NCI-H524 (cell line): ENCODE measurements around the gene PSAT1.
A peak's percentile ranks its signal among the peaks of the same experiment; 100 is the strongest.
"Not testable (repeated sequence)": the region's sequence is repeated elsewhere in the genome, so short reads cannot be mapped to it uniquely, and the experiment has no call there.

Source experiments
- DNase-seq, 2 experiments: peaks; one replicate each; lab custom pipeline; 2025; lab: John Stamatoyannopoulos, UW

PSAT1 gene

DNA sequence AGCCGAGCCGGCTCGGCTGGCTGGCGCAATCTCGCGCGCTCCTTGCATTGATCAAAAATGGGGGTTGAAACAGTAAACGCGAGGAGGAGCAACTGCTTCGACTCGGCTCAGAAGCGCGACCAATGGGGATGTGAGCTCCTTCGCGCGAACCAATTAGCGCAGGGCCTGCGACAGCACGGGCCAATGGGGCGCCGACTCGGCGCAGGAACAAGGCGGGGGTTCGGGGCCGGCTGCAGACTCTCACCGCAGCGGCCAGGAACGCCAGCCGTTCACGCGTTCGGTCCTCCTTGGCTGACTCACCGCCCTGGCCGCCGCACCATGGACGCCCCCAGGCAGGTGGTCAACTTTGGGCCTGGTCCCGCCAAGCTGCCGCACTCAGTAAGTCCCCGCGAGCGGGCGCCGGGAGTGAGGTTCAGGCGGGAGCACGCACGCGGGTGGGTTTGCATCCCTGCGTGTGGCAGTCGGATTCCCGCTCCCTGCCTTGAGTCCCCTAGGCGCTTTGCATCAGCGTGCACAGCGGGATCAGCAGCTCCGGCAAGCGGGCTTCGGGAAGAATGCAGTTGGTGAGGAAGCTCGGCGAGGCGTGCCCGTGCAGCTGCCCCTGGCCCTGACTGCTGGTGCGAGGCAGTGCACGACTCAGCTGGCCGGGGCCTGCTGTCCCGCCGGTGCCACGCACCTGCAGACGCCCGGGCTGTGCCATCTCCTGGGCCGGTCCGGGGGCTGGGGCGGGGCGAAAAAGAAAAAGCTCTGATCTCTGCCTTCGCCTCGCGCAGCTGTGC is at the start of gene PSAT1:
Gene PSAT1, plus strand, starts transcription at position 233 of the 779 bp plus-strand sequence. Its CDS starts 86 bp downstream, at position 319.
- peak; percentile 31 to 85 for DNase-seq

DNA sequence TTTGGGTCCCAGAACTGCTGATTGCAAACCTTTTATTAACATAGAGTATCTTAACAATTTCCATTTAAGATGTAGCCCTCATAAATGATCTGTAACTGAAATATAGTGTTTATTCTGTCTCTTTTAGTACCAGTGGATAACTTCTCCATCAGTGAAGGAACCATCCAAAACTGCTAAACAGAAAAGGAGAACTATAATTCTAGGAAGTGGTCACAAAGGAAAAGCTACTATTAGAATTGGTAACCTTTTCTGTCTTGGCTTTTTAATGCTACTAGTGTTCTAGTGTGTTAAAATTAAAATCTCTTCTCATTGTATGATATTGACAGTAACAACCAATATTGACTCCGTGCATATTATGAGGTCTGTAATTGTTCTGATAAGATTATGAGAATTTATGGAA is 48.3 kb upstream of the PSAT1 start:
- no peak for DNase-seq

- DNase-seq = no peak
Measured at GRCh38 chr9:78249542-78249941, 47.4 kb upstream of the PSAT1 start.

DNA sequence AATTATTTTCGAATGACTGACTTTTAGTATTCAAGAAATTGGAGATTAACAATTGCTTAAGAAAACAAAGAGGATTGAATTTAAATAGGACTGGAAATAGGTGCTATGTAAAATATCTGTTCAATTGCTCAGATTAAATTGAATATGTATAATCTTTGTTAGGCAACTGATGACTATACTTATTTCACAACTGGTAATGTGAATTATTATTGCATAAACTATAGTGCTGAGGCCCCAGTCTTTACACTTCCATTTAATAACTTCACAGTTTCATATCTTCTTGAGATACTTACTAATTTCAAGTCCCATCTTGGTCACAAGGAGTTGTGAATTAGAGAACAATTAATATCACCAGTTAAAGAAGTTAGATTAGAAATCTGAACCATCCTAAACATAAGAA is 44.3 kb upstream of the PSAT1 start:
- no peak for DNase-seq

DNA sequence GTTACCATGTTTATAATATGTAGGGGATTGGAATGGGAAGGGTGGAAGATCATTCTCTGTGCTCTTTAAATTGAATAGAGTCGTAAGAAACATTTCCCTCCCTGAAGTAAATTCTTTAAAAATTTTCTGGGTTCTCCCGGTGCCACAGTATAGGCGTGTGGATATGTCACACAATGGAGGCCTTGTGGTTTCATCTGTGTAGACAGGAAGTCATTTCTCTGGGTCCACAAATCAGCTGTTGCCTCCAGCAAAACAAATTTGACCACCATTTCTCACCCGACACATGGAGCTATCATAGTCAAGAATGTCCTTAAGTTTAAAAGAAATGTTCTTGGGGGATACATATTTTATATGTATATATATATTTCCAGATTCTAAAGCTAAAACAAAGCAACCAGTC is 43.6 kb upstream of the PSAT1 start:
- DNase-seq = no peak

DNA sequence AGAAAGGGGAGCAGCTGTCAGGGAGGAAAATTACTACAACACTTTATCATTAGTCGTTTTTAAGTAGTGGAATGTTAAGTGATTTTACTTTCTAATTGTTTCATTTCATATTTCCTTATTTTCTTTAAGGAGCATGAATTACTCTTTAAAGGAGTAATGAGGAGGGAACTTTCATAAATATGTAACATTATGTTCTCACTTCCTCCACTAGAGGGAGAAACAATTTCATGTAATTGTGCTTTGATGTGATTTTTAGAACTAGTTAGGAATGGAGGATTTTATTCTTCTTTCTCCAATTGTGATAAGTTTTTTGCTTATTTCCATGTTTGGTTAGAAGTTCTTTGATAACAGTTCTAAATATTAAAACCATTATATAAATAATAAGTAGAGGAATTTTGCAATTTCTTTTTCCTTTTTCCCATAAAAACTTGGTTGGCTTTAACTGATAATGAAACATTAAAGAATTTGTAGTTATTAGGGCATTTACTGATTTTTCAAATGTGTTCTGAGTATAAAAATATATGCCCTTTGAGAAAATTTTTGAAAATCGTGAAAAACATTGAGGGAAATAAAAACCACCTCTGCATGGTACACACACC is 35.4 kb upstream of the PSAT1 start:
- no peak for DNase-seq

DNA sequence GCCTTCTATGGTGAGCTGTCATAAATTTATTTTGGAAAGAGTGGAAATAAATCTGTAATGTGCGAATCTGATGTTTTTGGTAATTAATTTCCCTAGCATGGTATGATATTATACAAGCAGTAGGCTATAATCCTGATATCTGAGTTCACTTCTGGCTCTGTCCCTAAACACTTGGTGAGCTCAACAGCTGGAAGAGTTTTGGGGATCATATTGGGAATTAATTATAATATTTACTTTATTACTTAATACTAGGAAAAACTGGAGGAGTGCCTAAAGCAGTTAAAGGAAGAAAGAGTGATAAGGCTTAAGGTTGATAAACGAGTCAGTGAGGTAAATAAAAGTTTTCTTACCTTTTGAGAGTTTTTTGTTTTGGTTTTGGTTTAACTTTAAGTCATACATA is 34.3 kb upstream of the PSAT1 start:
- DNase-seq = peak in 1 of 2 experiments; percentile 4

DNA sequence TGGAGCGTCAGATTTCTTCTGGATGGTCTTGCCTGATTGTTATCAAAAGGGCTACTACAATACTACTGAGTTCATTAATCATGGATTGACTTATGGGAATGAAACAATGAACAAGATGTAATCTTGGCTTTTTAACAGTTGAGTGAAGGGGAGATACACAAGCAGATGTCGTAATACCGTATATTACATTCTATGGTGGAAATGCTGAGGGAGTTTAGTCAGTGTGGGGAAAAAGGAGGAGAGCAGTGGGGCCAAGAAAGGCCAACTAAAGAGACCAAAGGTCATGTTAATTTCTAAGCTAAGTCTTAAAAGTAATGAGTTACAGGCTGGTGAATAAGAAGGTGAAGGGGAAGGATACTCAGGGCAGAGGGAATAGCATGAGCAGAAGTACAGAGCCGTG is 29.0 kb upstream of the PSAT1 start:
- no peak for DNase-seq

DNA sequence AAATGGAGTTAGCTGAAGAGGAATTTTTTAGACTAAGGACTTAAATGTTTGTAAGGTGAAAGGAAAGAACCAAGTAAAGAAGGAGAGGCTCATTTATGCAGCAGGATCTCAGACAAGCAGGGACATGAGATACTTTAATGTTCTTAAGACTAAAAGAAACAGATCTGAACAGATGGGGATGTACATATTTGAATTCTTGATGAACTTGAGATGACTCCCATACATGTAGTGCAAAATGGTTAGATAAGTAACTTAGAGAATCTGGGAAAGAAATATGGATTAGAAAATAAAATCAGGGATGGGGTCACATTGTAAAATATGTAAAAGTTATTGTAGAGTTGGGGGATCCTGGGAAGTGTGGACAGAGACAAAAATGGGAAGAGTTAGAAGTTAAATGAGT is 27.1 kb upstream of the PSAT1 start:
- peak in 1 of 2 experiments; percentile 40 for DNase-seq

GRCh38 chr9:78272307-78272706 is 24.6 kb upstream of the PSAT1 start:
- DNase-seq = no peak

- DNase-seq = no peak
Measured at GRCh38 chr9:78273761-78274160, 23.2 kb upstream of the PSAT1 start.

DNA sequence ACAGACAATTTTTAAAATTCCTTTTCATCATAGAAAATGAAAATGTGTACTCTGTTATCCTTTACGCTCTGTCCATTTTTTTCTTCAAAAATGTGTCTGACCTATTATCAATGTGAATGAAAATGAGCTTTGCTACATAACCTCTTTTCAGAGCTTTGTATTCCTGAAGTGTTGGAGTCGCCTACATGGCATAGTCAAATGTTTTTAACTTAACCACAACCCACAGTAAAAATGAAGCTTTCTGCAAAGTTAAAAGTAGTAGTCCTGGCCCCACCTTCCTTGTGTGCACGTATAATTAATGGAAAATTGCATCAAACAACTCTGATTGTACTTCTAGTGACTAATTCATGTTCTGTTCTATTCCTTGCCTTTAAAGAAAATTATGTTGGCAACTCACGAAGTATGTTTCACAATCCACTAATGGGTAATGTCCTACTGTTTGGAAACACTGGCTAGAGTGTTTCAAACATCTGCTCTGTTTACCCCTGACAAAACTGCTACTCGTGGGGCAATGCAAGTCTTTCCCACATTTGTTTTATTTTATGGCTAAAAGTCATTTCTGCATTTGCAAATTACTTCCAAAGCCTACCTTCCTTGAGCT is 18.6 kb upstream of the PSAT1 start:
- DNase-seq = no peak

DNA sequence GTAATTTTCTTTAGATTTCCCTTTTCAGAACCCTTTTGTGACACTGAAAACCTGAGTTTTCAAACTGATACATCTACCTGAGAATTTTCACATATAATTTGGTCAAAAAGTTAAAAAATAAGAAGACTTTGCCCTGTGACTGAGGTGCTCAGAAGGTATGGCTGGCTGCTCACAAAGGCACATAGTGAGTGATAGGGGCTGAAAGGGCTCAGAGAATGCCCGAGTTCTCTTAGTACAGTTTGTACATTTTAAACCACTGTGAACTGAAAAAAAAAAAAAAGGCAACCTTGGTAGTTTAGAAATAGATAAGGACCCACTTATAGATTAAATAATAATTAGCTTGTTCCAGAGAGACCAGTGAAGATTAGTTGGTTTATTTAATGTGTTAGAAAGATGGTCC is 18.1 kb upstream of the PSAT1 start:
- DNase-seq = no peak

GRCh38 chr9:78280982-78281668 is 15.8 kb upstream of the PSAT1 start:
- peak in 1 of 2 experiments; percentile 65 for DNase-seq

DNA sequence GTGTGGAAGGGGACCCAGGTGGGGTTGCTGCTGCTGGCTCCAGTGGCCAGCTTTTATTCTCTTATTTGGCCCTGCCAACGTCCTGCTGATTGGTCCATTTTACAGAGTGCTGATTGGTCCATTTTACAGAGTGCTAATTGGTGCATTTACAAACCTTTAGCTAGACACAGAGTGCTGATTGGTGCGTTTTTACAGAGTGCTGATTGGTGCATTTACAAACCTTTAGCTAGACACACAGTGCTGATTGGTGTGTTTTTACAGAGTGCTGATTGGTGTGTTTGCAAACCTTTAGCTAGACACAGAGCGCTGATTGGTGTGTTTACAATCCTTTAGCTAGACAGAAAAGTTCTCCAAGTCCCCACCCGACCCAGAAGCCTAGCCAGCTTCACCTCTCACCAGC is 12.7 kb upstream of the PSAT1 start:
- not testable (repeated sequence) for DNase-seq

DNA sequence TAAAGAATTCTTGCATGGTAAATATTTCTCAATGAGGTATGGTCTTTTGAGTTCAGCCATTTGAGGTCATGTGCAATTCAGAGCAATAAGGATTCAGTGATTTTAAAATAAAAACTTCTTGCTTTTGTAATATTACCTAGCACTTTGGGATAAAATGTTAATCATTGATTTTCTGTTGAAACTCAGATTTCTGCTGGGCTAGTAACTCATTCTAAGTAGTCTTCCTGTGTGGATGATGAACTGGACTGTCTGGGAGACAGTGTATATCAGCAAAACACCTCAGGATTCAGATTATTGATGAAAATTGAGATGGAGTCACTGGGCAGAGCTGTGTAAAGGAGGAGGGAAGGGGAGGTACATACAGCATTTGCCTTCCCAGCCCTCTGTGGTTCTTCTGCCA is 10.8 kb upstream of the PSAT1 start:
- no peak for DNase-seq

DNA sequence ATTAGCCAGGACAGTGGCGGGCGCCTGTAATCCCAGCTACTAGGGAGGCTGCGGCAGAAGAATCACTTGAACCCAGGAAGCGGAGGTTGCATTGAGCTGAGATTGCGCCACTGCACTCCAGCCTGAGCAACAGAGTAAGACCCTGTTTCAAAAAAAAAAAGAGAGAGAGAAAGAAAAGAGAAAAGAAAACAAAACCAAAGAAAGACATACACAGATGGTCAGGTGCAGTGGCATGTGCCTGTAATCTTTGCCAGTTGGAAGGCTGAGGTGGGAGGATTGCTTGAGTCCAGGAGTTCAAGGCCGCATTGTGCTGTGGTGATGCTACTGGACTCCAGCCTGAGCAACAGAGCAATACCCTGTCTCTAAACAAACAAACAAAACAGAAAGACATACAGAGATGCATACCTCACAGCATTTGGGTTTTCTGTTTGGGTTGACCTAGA is 10.0 kb upstream of the PSAT1 start:
- no peak for DNase-seq

GRCh38 chr9:78288214-78288892 is 8.6 kb upstream of the PSAT1 start:
- no peak for DNase-seq

- DNase-seq = no peak
Measured at GRCh38 chr9:78289474-78289873, 7.5 kb upstream of the PSAT1 start.

DNA sequence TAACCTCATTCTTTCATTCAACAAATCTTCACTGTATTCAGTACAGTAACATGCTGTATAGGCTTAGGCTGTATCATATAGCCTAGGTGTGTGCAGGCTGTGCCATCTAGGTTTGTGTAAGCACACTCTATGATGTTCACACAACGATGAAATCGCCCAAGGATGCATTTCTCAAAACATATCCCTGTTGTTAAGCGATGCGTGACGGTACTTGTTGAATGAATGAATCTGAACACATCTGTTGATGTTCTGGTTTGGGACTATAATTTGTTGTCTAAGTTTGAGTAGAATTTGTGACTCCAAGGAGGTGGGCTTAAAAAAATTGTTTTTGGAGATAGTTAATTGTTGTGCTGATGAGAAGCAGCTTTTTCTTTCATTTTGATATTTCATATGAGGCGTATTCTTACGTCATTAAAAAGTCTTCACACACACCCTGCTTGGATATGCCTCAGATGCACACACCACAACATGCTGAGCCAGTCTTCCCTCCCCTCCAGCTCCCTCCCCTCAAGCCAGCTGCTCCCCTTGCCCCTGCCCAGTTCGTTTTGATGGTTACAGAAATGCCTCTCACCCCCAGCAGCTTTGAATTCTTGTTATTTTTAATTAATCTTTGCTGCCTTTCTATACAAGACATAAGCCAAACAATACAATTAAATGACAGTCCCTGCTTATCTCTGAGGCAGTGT is 5.5 kb upstream of the PSAT1 start:
- DNase-seq = no peak

DNA sequence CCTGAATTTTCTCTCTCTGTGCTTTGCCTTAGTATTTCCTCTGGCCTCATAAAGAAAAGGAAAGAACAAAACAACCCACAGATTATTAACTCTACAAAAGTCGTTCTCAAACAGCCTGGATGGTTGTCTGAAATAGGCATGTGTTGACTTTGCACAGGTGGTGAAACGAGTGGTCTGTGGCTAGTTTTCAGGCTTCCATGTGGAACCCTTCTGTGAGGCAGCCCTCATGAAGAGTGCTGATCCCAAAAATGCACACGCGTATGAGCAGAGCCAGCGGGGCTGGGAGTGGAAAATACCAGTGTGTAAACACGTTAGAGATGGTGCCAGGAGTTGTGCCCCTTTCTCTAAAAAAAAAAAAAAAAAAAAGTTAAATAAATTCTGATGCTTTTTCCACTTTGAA is 4.9 kb upstream of the PSAT1 start:
- DNase-seq = no peak
